Activated CD4-positive, alpha-beta memory T cell treated with anti-CD3 and anti-CD28 coated beads, Interleukin-2, amount 10 ng/mL, durations not matched to agents 7 days and 5 days (primary cell): Measurements from ENCODE around the gene DCLK1. TPM values are rescaled to one million over a fixed set of nuclear protein-coding genes. Genes with fewer than 3 reads are reported as not detected.

Experiments used
- CTCF ChIA-PET: fragments of 350-600 bp; sonication (Branson Sonifier 250); formaldehyde crosslinking; loops from one replicate; lab custom pipeline; 2021; ENCODE audit warnings: antibody characterized with exemption, inconsistent platforms; lab: Charles Lee
- POLR2A ChIA-PET: fragments of 350-600 bp; sonication (Branson Sonifier 250); formaldehyde crosslinking; loops from one replicate; lab custom pipeline; 2021; ENCODE audit warnings: antibody characterized with exemption; lab: Charles Lee
- DNase-seq: peaks from one replicate; pipeline ENCODE4 v3.0.0-alpha.2; 2020
- H3K27ac Mint-ChIP-seq: one replicate; pipeline ENCODE4 v1.8.0; 2021; ENCODE audit warnings: mild to moderate bottlenecking, mixed read lengths
- H3K27me3 Mint-ChIP-seq: one replicate; pipeline ENCODE4 v1.8.0; 2021; ENCODE audit warnings: mixed read lengths
- H3K36me3 Mint-ChIP-seq: one replicate; pipeline ENCODE4 v1.8.0; 2021; ENCODE audit warnings: low read depth, mixed read lengths
- H3K4me1 Mint-ChIP-seq: one replicate; pipeline ENCODE4 v1.8.0; 2021; ENCODE audit warnings: mixed read lengths
- H3K4me3 Mint-ChIP-seq: one replicate; pipeline ENCODE4 v1.8.0; 2021; ENCODE audit warnings: mild to moderate bottlenecking, mixed read lengths
- H3K9me3 Mint-ChIP-seq: one replicate; pipeline ENCODE4 v1.8.0; 2021; ENCODE audit warnings: mixed read lengths
- total RNA-seq, 2 experiments: library from RNA; stranded (reverse); gene quantifications; one replicate each; pipeline ENCODE4 v1.2.3, GENCODE V29; 2021

The DCLK1 gene
- total RNA-seq, 2 experiments from 2014 or later, result not detected

GRCh38 chr13:36147330-36147729, 16.1 kb upstream of the DCLK1 start:
- ChIA-PET POLR2A (no interaction called here), CTCF (no interaction called here)
- Mint-ChIP-seq H3K27ac (no peak overlapping the region), H3K4me3 (no peak overlapping the region), H3K36me3 (no peaks in the 10 kb centered on the region), H3K9me3 (peaks cover 3% of the 10 kb centered on the region), H3K27me3 (no peaks in the 10 kb centered on the region), H3K4me1 (no peaks in the 10 kb centered on the region)
- DNase-seq, result no peak

- no peak overlapping the region for H3K27ac Mint-ChIP-seq
- no peaks in the 10 kb centered on the region for H3K4me1 Mint-ChIP-seq
- POLR2A ChIA-PET, result no interaction called here
- H3K36me3 Mint-ChIP-seq, result no peaks in the 10 kb centered on the region
- H3K4me3 Mint-ChIP-seq, result no peak overlapping the region
- H3K9me3 Mint-ChIP-seq, result peaks cover 4% of the 10 kb centered on the region
- no peaks in the 10 kb centered on the region for H3K27me3 Mint-ChIP-seq
- CTCF ChIA-PET, result no interaction called here
- DNase-seq, result no peak
These were observed 15.5 kb upstream of the DCLK1 start for GRCh38 chr13:36146511-36147269.

GRCh38 chr13:36143738-36144137, 12.6 kb upstream of the DCLK1 start:
- ChIA-PET CTCF (no interaction called here), POLR2A (interaction anchor here (0.7 kb wide), 1 partner anchor 704 kb away, joined by 3 read pairs; no protein-coding TSS in a partner anchor)
- no peak for DNase-seq
- Mint-ChIP-seq H3K4me3 (no peak overlapping the region), H3K4me1 (no peaks in the 10 kb centered on the region), H3K27me3 (no peaks in the 10 kb centered on the region), H3K27ac (no peak overlapping the region), H3K9me3 (peaks cover 2% of the 10 kb centered on the region), H3K36me3 (no peaks in the 10 kb centered on the region)

GRCh38 chr13:36142735-36143134, 11.6 kb upstream of the DCLK1 start:
- DNase-seq, result no peak
- peaks cover 2% of the 10 kb centered on the region for H3K9me3 Mint-ChIP-seq
- no peak overlapping the region for H3K4me3 Mint-ChIP-seq
- no peaks in the 10 kb centered on the region for H3K27me3 Mint-ChIP-seq
- no peaks in the 10 kb centered on the region for H3K36me3 Mint-ChIP-seq
- H3K27ac Mint-ChIP-seq, result no peak overlapping the region
- POLR2A ChIA-PET, result no interaction called here
- CTCF ChIA-PET, result no interaction called here
- no peaks in the 10 kb centered on the region for H3K4me1 Mint-ChIP-seq

- ChIA-PET CTCF (no interaction called here), POLR2A (no interaction called here)
- no peaks in the 10 kb centered on the region for H3K36me3 Mint-ChIP-seq
- H3K9me3 Mint-ChIP-seq, result no peaks in the 10 kb centered on the region
- H3K27ac Mint-ChIP-seq, result no peak overlapping the region
- H3K27me3 Mint-ChIP-seq, result peaks cover 9% of the 10 kb centered on the region
- H3K4me3 Mint-ChIP-seq, result no peak overlapping the region
- no peaks in the 10 kb centered on the region for H3K4me1 Mint-ChIP-seq
- DNase-seq, result no peak
These were observed 4.7 kb upstream of the DCLK1 start for GRCh38 chr13:36135876-36136275.

GRCh38 chr13:36134632-36135031, 3.5 kb upstream of the DCLK1 start:
- H3K27me3 Mint-ChIP-seq, result peaks cover 18% of the 10 kb centered on the region
- no peak for DNase-seq
- CTCF ChIA-PET, result no interaction called here
- H3K4me1 Mint-ChIP-seq, result no peaks in the 10 kb centered on the region
- no peak overlapping the region for H3K27ac Mint-ChIP-seq
- H3K9me3 Mint-ChIP-seq, result no peaks in the 10 kb centered on the region
- POLR2A ChIA-PET, result no interaction called here
- no peaks in the 10 kb centered on the region for H3K36me3 Mint-ChIP-seq
- H3K4me3 Mint-ChIP-seq, result no peak overlapping the region

- Mint-ChIP-seq H3K4me3 (no peak overlapping the region), H3K36me3 (no peaks in the 10 kb centered on the region), H3K9me3 (no peaks in the 10 kb centered on the region), H3K27me3 (peaks cover 20% of the 10 kb centered on the region), H3K27ac (no peak overlapping the region), H3K4me1 (no peaks in the 10 kb centered on the region)
- CTCF ChIA-PET, result no interaction called here
- DNase-seq, result no peak
- POLR2A ChIA-PET, result no interaction called here
These were observed 2.9 kb upstream of the DCLK1 start for GRCh38 chr13:36133950-36134626.

- ChIA-PET POLR2A (no interaction called here), CTCF (no interaction called here)
- no peaks in the 10 kb centered on the region for H3K9me3 Mint-ChIP-seq
- no peak overlapping the region for H3K27ac Mint-ChIP-seq
- H3K27me3 Mint-ChIP-seq, result peaks cover 23% of the 10 kb centered on the region
- no peak overlapping the region for H3K4me3 Mint-ChIP-seq
- DNase-seq, result no peak
- no peaks in the 10 kb centered on the region for H3K36me3 Mint-ChIP-seq
- H3K4me1 Mint-ChIP-seq, result no peaks in the 10 kb centered on the region
These were observed 1.2 kb upstream of the DCLK1 start for GRCh38 chr13:36132376-36132775.

- Mint-ChIP-seq H3K4me3 (no peak overlapping the region), H3K4me1 (no peaks in the 10 kb centered on the region), H3K27me3 (peaks cover 23% of the 10 kb centered on the region), H3K36me3 (no peaks in the 10 kb centered on the region), H3K27ac (no peak overlapping the region), H3K9me3 (no peaks in the 10 kb centered on the region)
- ChIA-PET POLR2A (no interaction called here), CTCF (no interaction called here)
- no peak for DNase-seq
These were observed 732 bp upstream of the DCLK1 start for GRCh38 chr13:36131931-36132297.

- Mint-ChIP-seq H3K36me3 (no peaks in the 10 kb centered on the region), H3K27ac (no peak overlapping the region), H3K4me3 (no peak overlapping the region), H3K9me3 (no peaks in the 10 kb centered on the region), H3K27me3 (peaks cover 23% of the 10 kb centered on the region), H3K4me1 (no peaks in the 10 kb centered on the region)
- POLR2A ChIA-PET, result no interaction called here
- no peak for DNase-seq
- CTCF ChIA-PET, result no interaction called here
These were observed 495 bp downstream of the DCLK1 start for GRCh38 chr13:36130552-36131221.

GRCh38 chr13:36130193-36130551, 1.0 kb downstream of the DCLK1 start:
- Mint-ChIP-seq H3K27ac (no peak overlapping the region), H3K27me3 (peaks cover 23% of the 10 kb centered on the region), H3K9me3 (no peaks in the 10 kb centered on the region), H3K4me1 (no peaks in the 10 kb centered on the region), H3K4me3 (no peak overlapping the region), H3K36me3 (no peaks in the 10 kb centered on the region)
- no peak for DNase-seq
- ChIA-PET CTCF (no interaction called here), POLR2A (no interaction called here)

GRCh38 chr13:36129539-36129938, 1.6 kb downstream of the DCLK1 start:
- POLR2A ChIA-PET, result no interaction called here
- Mint-ChIP-seq H3K4me1 (no peaks in the 10 kb centered on the region), H3K9me3 (peaks cover 3% of the 10 kb centered on the region), H3K36me3 (no peaks in the 10 kb centered on the region), H3K27me3 (peaks cover 23% of the 10 kb centered on the region), H3K4me3 (no peak overlapping the region), H3K27ac (no peak overlapping the region)
- no peak for DNase-seq
- CTCF ChIA-PET, result no interaction called here

- Mint-ChIP-seq H3K4me1 (no peaks in the 10 kb centered on the region), H3K4me3 (no peak overlapping the region), H3K27ac (no peak overlapping the region), H3K27me3 (peaks cover 17% of the 10 kb centered on the region), H3K9me3 (peaks cover 3% of the 10 kb centered on the region), H3K36me3 (no peaks in the 10 kb centered on the region)
- DNase-seq, result no peak
- CTCF ChIA-PET, result no interaction called here
- POLR2A ChIA-PET, result no interaction called here
These were observed 4.7 kb downstream of the DCLK1 start for GRCh38 chr13:36126491-36126890.
